OCI-LY1 (cell line): ENCODE results near the gene SBSN.

ENCODE experiments used
- CTCF ChIP-seq: fragments of 200-600 bp; sonication (generic), shearing (Covaris generic); IDR thresholded peaks from 2 replicates; pipeline ENCODE4 v1.5.1; 2017; ENCODE audit warnings: mild to moderate bottlenecking, antibody characterized with exemption, low read length, moderate library complexity, mixed read lengths
- EZH2 ChIP-seq: fragments of 200-600 bp; sonication (generic), shearing (Covaris generic); IDR thresholded peaks from 2 replicates; pipeline ENCODE4 v1.8.0; 2017; ENCODE audit warnings: borderline replicate concordance, mixed run types, mild to moderate bottlenecking, antibody characterized with exemption, low read length, moderate library complexity, mixed read lengths

GRCh38 chr19:35524181-35524837 lies 3.8 kb downstream of the SBSN start:
- no peak for TF ChIP-seq CTCF
- TF ChIP-seq EZH2 = no peak
